ENCODE measurements around the gene ZNF207. TPM values are rescaled to one million over a fixed set of nuclear protein-coding genes. Genes with fewer than 3 reads are reported as not detected.

ZNF207 gene
- total RNA-seq, 2 donors from 2014 or later: 65.6 to 68.9 TPM

DNA sequence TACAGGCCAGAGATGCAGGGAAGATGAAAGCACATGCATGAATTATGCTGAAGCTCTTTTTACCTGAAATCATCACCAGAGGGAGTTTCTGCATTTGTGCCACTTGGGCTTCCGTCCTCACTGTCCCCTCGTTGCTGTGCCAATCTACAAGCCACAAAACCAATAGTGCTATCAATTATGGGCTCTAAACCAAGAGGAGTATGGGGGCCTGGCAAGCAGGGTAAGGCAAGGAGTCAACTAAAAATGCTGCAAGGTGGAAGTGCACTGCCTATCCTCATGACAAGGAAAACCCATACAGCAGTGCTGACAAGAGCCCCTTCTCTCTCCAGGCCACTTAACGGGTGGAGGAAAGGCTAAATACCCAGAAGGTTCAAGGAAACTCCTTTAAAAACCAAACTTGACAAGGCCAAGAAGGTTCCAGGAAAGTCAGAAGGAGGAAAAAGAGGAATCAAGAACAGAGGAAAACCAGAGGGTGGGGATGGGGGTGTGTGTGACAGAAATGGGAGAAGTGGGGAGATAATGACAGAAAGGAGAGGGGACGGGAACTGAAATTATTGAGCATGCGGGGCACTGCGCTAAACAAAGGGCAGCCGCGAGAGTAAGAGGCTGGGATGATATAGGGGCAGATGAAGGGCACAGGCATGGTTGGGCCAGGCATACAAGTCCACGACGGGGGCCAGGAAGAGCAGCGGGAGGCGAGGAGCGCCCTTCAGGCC, 8.7 kb upstream of the ZNF207 start:
- Histone ChIP-seq H3K9me3 (no peaks in the 10 kb centered on the region), H3K36me3 (peaks cover 23% of the 10 kb centered on the region), H3K4me3 (peak overlapping the region; percentile 64 to 69), H3K27me3 (no peaks in the 10 kb centered on the region), H3K4me1 (peaks cover 0 to 20% of the 10 kb centered on the region in 2 donors), H3K27ac (peak overlapping the region; percentile 73 to 75)
- TF ChIP-seq, protein P1, sequence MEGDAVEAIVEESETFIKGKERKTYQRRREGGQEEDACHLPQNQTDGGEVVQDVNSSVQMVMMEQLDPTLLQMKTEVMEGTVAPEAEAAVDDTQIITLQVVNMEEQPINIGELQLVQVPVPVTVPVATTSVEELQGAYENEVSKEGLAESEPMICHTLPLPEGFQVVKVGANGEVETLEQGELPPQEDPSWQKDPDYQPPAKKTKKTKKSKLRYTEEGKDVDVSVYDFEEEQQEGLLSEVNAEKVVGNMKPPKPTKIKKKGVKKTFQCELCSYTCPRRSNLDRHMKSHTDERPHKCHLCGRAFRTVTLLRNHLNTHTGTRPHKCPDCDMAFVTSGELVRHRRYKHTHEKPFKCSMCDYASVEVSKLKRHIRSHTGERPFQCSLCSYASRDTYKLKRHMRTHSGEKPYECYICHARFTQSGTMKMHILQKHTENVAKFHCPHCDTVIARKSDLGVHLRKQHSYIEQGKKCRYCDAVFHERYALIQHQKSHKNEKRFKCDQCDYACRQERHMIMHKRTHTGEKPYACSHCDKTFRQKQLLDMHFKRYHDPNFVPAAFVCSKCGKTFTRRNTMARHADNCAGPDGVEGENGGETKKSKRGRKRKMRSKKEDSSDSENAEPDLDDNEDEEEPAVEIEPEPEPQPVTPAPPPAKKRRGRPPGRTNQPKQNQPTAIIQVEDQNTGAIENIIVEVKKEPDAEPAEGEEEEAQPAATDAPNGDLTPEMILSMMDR (IDR thresholded peaks at IDR 0.05): no peak
- DNase-seq (ENCODE audit: low spot score): peak; percentile 46

DNA sequence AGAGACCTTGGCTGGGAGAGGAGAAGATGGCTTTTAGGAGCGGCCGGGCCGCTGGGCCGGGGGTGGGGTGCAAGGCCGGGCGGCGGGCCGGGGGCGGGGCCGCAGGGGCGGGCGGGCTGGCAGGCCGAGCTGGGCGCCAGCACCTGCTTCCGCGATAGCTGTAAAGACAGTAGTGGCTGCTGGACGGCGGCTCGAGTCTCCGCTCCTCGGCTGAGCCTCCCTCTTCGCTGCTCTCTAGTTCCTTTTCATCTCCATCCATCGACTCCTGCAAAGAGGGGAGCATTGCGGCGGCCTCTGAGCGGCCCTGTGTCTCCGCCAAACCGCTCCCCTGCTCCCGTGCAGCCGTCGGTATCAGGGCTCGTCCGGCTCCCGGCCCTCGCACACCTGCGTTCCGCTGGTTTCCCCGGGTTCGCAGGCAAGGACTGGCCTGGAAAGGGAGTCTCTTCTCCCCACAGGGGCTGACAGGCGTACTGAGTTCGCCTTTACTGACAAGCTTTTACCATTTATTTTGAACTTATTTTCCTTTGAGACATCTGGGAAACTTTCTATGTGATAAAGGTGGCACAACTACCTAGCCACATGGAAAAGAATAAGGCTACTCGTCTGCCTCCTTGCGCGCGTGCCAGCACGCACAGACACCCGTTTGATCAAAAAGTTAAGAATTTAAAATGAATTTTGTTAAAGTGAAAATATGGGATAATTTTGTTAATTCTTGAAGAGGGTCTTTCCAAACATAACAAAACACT, 7.9 kb upstream of the ZNF207 start, which contains the start of gene C17orf75:
Gene C17orf75 (minus strand): TSS at position 317 of the 746 bp plus-strand sequence. CDS start 34 bp downstream, at position 283.
- H3K27ac ChIP-seq: peak within 1 kb of the TSS; percentile 73 to 75
- TF ChIP-seq, protein P1 (IDR thresholded peaks at IDR 0.05): no peak
- no peaks in the 10 kb centered on the region for H3K9me3 ChIP-seq
- H3K4me3 ChIP-seq: peak within 1 kb of the TSS; percentile 64 to 69
- DNase-seq (ENCODE audit: low spot score): peak; percentile 74
- peaks cover 15% of the 10 kb centered on the region for H3K36me3 ChIP-seq
- peaks cover 0 to 20% of the 10 kb centered on the region in 2 donors for H3K4me1 ChIP-seq
- H3K27me3 ChIP-seq: no peaks in the 10 kb centered on the region

GRCh38 chr17:32342603-32343325, 7.2 kb upstream of the ZNF207 start:
- DNase-seq (ENCODE audit: low spot score): no peak
- Histone ChIP-seq H3K27ac (peak overlapping the region; percentile 73 to 75), H3K36me3 (peaks cover 9% of the 10 kb centered on the region), H3K9me3 (no peaks in the 10 kb centered on the region), H3K4me3 (peak overlapping the region in 1 of 2 donors; percentile 64), H3K27me3 (no peaks in the 10 kb centered on the region), H3K4me1 (peaks cover 0 to 20% of the 10 kb centered on the region in 2 donors)
- TF ChIP-seq, protein P1 (IDR thresholded peaks at IDR 0.05): no peak

DNA sequence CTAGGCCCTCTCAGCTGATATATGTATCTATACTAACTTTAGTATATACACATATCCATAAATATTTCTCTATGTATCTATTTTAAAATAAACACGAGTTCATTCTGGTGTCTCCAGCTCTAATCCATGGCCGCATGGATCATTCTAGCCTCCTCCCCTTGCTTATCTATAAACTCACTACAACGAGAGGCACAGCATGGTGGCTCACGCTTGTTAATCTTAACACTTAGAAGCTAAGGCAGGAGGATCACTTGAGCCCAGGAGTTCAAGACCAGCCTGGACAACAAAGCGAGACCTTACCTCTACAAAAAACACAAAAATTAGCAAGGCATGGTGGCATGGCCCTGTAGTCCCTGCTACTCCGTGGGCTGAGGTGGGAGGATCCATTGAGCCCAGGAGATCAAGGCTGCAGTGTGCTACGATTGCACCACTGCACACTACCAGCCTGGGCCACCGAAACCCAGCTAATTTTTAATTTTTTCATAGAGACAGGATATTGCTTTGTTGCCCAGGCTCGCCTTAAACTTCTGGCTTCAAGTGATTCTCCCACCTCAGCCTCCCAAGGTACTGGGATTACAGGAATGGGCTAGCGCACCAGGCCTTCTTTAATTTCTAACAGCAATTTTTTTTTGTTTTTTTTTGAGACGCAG, 3.9 kb upstream of the ZNF207 start:
- no peaks in the 10 kb centered on the region for H3K36me3 ChIP-seq
- TF ChIP-seq, protein P1 (IDR thresholded peaks at IDR 0.05): no peak
- no peak for DNase-seq (ENCODE audit: low spot score)
- no peak overlapping the region for H3K27ac ChIP-seq
- no peaks in the 10 kb centered on the region for H3K27me3 ChIP-seq
- no peaks in the 10 kb centered on the region for H3K9me3 ChIP-seq
- H3K4me3 ChIP-seq: no peak overlapping the region
- H3K4me1 ChIP-seq: peaks cover 0 to 24% of the 10 kb centered on the region in 2 donors

- Histone ChIP-seq H3K27ac (no peak overlapping the region), H3K9me3 (no peaks in the 10 kb centered on the region), H3K27me3 (no peaks in the 10 kb centered on the region), H3K36me3 (peaks cover 14% of the 10 kb centered on the region), H3K4me3 (no peak overlapping the region), H3K4me1 (peaks cover 0 to 31% of the 10 kb centered on the region in 2 donors)
- no peak for DNase-seq (ENCODE audit: low spot score)
- TF ChIP-seq, protein P1 (IDR thresholded peaks at IDR 0.05): no peak
Measured at GRCh38 chr17:32348483-32348800, 1.5 kb upstream of the ZNF207 start.
